NAMALWA (cell line): ENCODE results near the gene PNMA8B.

ENCODE experiments used
- DNase-seq: peaks from one replicate; pipeline ENCODE4 v3.0.0-alpha.2; 2015; ENCODE audit warnings: low spot score

PNMA8B gene

GRCh38 chr19:46487802-46488445, 7.7 kb downstream of the PNMA8B start:
- DNase-seq = peak; percentile 72

GRCh38 chr19:46487178-46487801, 8.4 kb downstream of the PNMA8B start:
- no peak for DNase-seq

GRCh38 chr19:46486358-46486757, 9.3 kb downstream of the PNMA8B start:
- no peak for DNase-seq

- no peak for DNase-seq
These were observed 11.0 kb downstream of the PNMA8B start for GRCh38 chr19:46484656-46485055.

GRCh38 chr19:46482631-46483030, 13.0 kb downstream of the PNMA8B start:
- DNase-seq = no peak

GRCh38 chr19:46481947-46482346, 13.7 kb downstream of the PNMA8B start:
- no peak for DNase-seq

- DNase-seq = no peak
These were observed 14.3 kb downstream of the PNMA8B start for GRCh38 chr19:46481223-46481848.

- DNase-seq = no peak
These were observed 15.3 kb downstream of the PNMA8B start for GRCh38 chr19:46480415-46480814.

GRCh38 chr19:46478356-46478986, 17.2 kb downstream of the PNMA8B start:
- DNase-seq = peak; percentile 42

- no peak for DNase-seq
These were observed 19.7 kb downstream of the PNMA8B start for GRCh38 chr19:46475986-46476385.

- no peak for DNase-seq
These were observed 21.5 kb downstream of the PNMA8B start for GRCh38 chr19:46474211-46474610.

- no peak for DNase-seq
These were observed 23.1 kb downstream of the PNMA8B start for GRCh38 chr19:46472592-46472991.

- no peak for DNase-seq
These were observed 23.7 kb downstream of the PNMA8B start for GRCh38 chr19:46471811-46472543.

- no peak for DNase-seq
These were observed 24.4 kb downstream of the PNMA8B start, which contains the start of gene PNMA8A for GRCh38 chr19:46471116-46471733. TSS of gene PNMA8A (minus strand) at chr19:46471563. CDS start at chr19:46471035, 528 bp downstream.

GRCh38 chr19:46470376-46470775, 25.3 kb downstream of the PNMA8B start:
- DNase-seq = no peak

GRCh38 chr19:46469541-46470185, 26.0 kb downstream of the PNMA8B start:
- DNase-seq = no peak

- peak; percentile 66 for DNase-seq
These were observed 29.0 kb downstream of the PNMA8B start for GRCh38 chr19:46466536-46467196.

GRCh38 chr19:46463516-46463915, 32.2 kb downstream of the PNMA8B start:
- no peak for DNase-seq

- no peak for DNase-seq
These were observed 34.1 kb downstream of the PNMA8B start for GRCh38 chr19:46461537-46461936.

- DNase-seq = no peak
These were observed 34.7 kb downstream of the PNMA8B start for GRCh38 chr19:46460981-46461380.

- no peak for DNase-seq
These were observed 35.6 kb downstream of the PNMA8B start for GRCh38 chr19:46460055-46460454.
